ENCODE results near the gene ALDH4A1. TPM values are rescaled to one million over a fixed set of nuclear protein-coding genes. Genes with fewer than 3 reads are reported as not detected.

The ALDH4A1 gene
- total RNA-seq, 3 donors from 2014 or later = 2.7 to 7.7 (median 5.6) TPM

GRCh38 chr1:18946550-18947381 lies 44.4 kb upstream of the ALDH4A1 start:
- Histone ChIP-seq H3K4me3 (no peak overlapping the region), H3K36me3 (ENCODE audit: low read depth) (no peaks in the 10 kb centered on the region), H3K9me3 (no peaks in the 10 kb centered on the region), H3K4me1 (ENCODE audit: low read depth) (peaks cover 34% of the 10 kb centered on the region)
- no peak for TF ChIP-seq CTCF (IDR thresholded peaks at IDR 0.05)
- DNase-seq = no peak
- intact Hi-C loops (cut with DNase I, micrococcal nuclease) = no loop called here
- ATAC-seq = peak; percentile 59

GRCh38 chr1:18945401-18945849 lies 43.1 kb upstream of the ALDH4A1 start:
- no peaks in the 10 kb centered on the region for H3K9me3 ChIP-seq
- intact Hi-C loops (cut with DNase I, micrococcal nuclease) = no loop called here
- peak in 2 of 3 donors; percentile 62 to 64 for DNase-seq
- no peaks in the 10 kb centered on the region for H3K36me3 ChIP-seq (ENCODE audit: low read depth)
- peak; percentile 27 for ATAC-seq
- peaks cover 26% of the 10 kb centered on the region for H3K4me1 ChIP-seq (ENCODE audit: low read depth)
- no peak for TF ChIP-seq CTCF (IDR thresholded peaks at IDR 0.05)
- no peak overlapping the region for H3K4me3 ChIP-seq

GRCh38 chr1:18944810-18945209 lies 42.5 kb upstream of the ALDH4A1 start:
- no peak for TF ChIP-seq CTCF (IDR thresholded peaks at IDR 0.05)
- DNase-seq (no peak), ATAC-seq (peak; percentile 11)
- H3K9me3 ChIP-seq = no peaks in the 10 kb centered on the region
- H3K4me1 ChIP-seq (ENCODE audit: low read depth) = peaks cover 26% of the 10 kb centered on the region
- no peak overlapping the region for H3K4me3 ChIP-seq
- no peaks in the 10 kb centered on the region for H3K36me3 ChIP-seq (ENCODE audit: low read depth)
- intact Hi-C loops (cut with DNase I, micrococcal nuclease) = no loop called here

GRCh38 chr1:18943914-18944572 lies 41.7 kb upstream of the ALDH4A1 start:
- peaks cover 20% of the 10 kb centered on the region for H3K4me1 ChIP-seq (ENCODE audit: low read depth)
- DNase-seq = no peak

GRCh38 chr1:18943162-18943561 lies 40.8 kb upstream of the ALDH4A1 start:
- H3K9me3 ChIP-seq = no peaks in the 10 kb centered on the region
- peaks cover 13% of the 10 kb centered on the region for H3K4me1 ChIP-seq (ENCODE audit: low read depth)
- no peaks in the 10 kb centered on the region for H3K36me3 ChIP-seq (ENCODE audit: low read depth)
- DNase-seq (no peak), ATAC-seq (no peak)
- intact Hi-C loops (cut with DNase I, micrococcal nuclease) = no loop called here
- no peak for TF ChIP-seq CTCF (IDR thresholded peaks at IDR 0.05)
- H3K4me3 ChIP-seq = no peak overlapping the region

More at GRCh38 chr1:18943914-18944572, 41.7 kb upstream of the ALDH4A1 start:
- no peaks in the 10 kb centered on the region for H3K9me3 ChIP-seq
- H3K36me3 ChIP-seq (ENCODE audit: low read depth) = no peaks in the 10 kb centered on the region
- intact Hi-C loops (cut with DNase I, micrococcal nuclease) = no loop called here
- ATAC-seq = no peak
- no peak overlapping the region for H3K4me3 ChIP-seq
- no peak for TF ChIP-seq CTCF (IDR thresholded peaks at IDR 0.05)
